Smooth muscle cell (in vitro differentiated cells): Measurements from ENCODE around the gene DACT3. TPM values are rescaled to one million over a fixed set of nuclear protein-coding genes. Genes with fewer than 3 reads are reported as not detected.

Experiments used
- DNase-seq: peaks from one replicate; lab custom pipeline; 2025; ENCODE audit not compliant: unreplicated experiment; lab: John Stamatoyannopoulos, UW
- H2AFZ ChIP-seq: fragments of 200-600 bp; sonication (generic); 2 replicates; pipeline ENCODE4 v1.6.0; 2016; ENCODE audit warnings: antibody characterized with exemption, low read depth, mild to moderate bottlenecking
- H3F3A ChIP-seq: fragments of 200-600 bp; sonication (generic); 2 replicates; pipeline ENCODE4 v1.6.0; 2017; ENCODE audit warnings: antibody characterized with exemption, low read depth
- H3K27ac ChIP-seq: fragments of 200-600 bp; sonication (generic); 2 replicates; pipeline ENCODE4 v1.5.1; 2016; ENCODE audit warnings: low read depth, mild to moderate bottlenecking
- H3K27me3 ChIP-seq: fragments of 200-600 bp; sonication (generic); 2 replicates; pipeline ENCODE4 v1.6.1; 2016; ENCODE audit warnings: low read depth, mild to moderate bottlenecking
- H3K36me3 ChIP-seq: fragments of 200-600 bp; sonication (generic); 2 replicates; pipeline ENCODE4 v1.5.1; 2016; ENCODE audit warnings: low read depth
- H3K4me1 ChIP-seq: fragments of 200-600 bp; sonication (generic); 2 replicates; pipeline ENCODE4 v1.5.1; 2016; ENCODE audit warnings: low read depth
- H3K4me2 ChIP-seq: fragments of 200-600 bp; sonication (generic); 2 replicates; pipeline ENCODE4 v1.6.0; 2016; ENCODE audit warnings: mild to moderate bottlenecking
- H3K4me3 ChIP-seq: fragments of 200-600 bp; sonication (generic); 2 replicates; pipeline ENCODE4 v1.5.1; 2016; ENCODE audit warnings: mild to moderate bottlenecking
- H3K79me2 ChIP-seq: fragments of 200-600 bp; sonication (generic); 2 replicates; pipeline ENCODE4 v1.6.0; 2016; ENCODE audit warnings: low read depth, mild to moderate bottlenecking
- H3K9ac ChIP-seq: fragments of 200-600 bp; sonication (generic); 2 replicates; pipeline ENCODE4 v1.6.0; 2016; ENCODE audit warnings: low read depth
- H3K9me3 ChIP-seq: fragments of 200-600 bp; sonication (generic); replicated peaks from 2 replicates; pipeline ENCODE4 v1.5.1; 2016; ENCODE audit warnings: low read depth
- H4K20me1 ChIP-seq: fragments of 200-600 bp; sonication (generic); 2 replicates; pipeline ENCODE4 v1.6.0; 2016; ENCODE audit warnings: low read depth
- CTCF ChIP-seq: fragments of 200-600 bp; sonication (generic); IDR thresholded peaks from 2 replicates; pipeline ENCODE4 v1.5.1; 2017; ENCODE audit warnings: borderline replicate concordance, mild to moderate bottlenecking, antibody characterized with exemption; ENCODE audit not compliant: insufficient read depth, poor library complexity, severe bottlenecking
- WGBS: methylation state at CpG from one replicate; pipeline ENCODE4 v1.1.7; 2016; ENCODE audit warnings: low lambda C conversion rate; 5-methylcytosine and 5-hydroxymethylcytosine counted together
- polyA plus RNA-seq: library from polyadenylated mRNA; unstranded; fragments of >200 nt; fragmentation: Nextera tagmentation; extraction: Ambion mirVana; gene quantifications from 2 replicates; pipeline ENCODE4 v1.2.1, GENCODE V29; 2016
- total RNA-seq: library from RNA; depleted of rRNA; stranded (reverse); fragments of >200 nt; gene quantifications from 2 replicates; pipeline ENCODE4 v1.2.3, GENCODE V29; 2014

DACT3 gene
- total and polyA plus RNA-seq, 2 experiments from 2014 or later: 6.2 to 22.7 TPM

- 36% methylated on average over 23 of the region's 23 CpGs for WGBS
Measured at GRCh38 chr19:46602392-46603194, 58.4 kb downstream of the DACT3 start.

GRCh38 chr19:46601318-46602224 lies 59.4 kb downstream of the DACT3 start, which contains the start of gene CALM3:
Gene CALM3, plus strand, starts transcription at chr19:46601330. Its CDS starts 105 bp downstream, at chr19:46601435.
- Histone ChIP-seq H3K9me3 (no peaks in the 10 kb centered on the region), H3K4me3 (peak within 1 kb of the TSS; percentile 99), H3K9ac (peak within 1 kb of the TSS; percentile 100), H3K4me1 (peaks cover 16% of the 10 kb centered on the region), H3K4me2 (peak within 1 kb of the TSS; percentile 99), H3F3A (no peaks in the 10 kb centered on the region), H3K36me3 (no peaks in the 10 kb centered on the region), H3K79me2 (peaks cover 51% of the 10 kb centered on the region), H4K20me1 (peaks cover 46% of the 10 kb centered on the region), H3K27ac (peak within 1 kb of the TSS; percentile 98), H2AFZ (peak within 1 kb of the TSS; percentile 96), H3K27me3 (no peaks in the 10 kb centered on the region)
- 2% methylated on average over 32 of the region's 51 CpGs for WGBS
- TF ChIP-seq CTCF: no peak
- DNase-seq: no peak

More at GRCh38 chr19:46602392-46603194, 58.4 kb downstream of the DACT3 start:
- Histone ChIP-seq H3K27ac (peak overlapping the region; percentile 60), H3K79me2 (peaks cover 51% of the 10 kb centered on the region), H3K4me3 (peak overlapping the region; percentile 99), H3K36me3 (no peaks in the 10 kb centered on the region), H3K4me2 (peak overlapping the region; percentile 99), H3K4me1 (peaks cover 16% of the 10 kb centered on the region), H3K27me3 (no peaks in the 10 kb centered on the region), H3K9me3 (no peaks in the 10 kb centered on the region), H3K9ac (peak overlapping the region; percentile 35), H2AFZ (no peak overlapping the region), H4K20me1 (peaks cover 56% of the 10 kb centered on the region), H3F3A (no peaks in the 10 kb centered on the region)
- no peak for TF ChIP-seq CTCF
- no peak for DNase-seq

GRCh38 chr19:46600384-46601317 lies 60.3 kb downstream of the DACT3 start:
- H3K4me1 ChIP-seq: peaks cover 16% of the 10 kb centered on the region
- peak overlapping the region; percentile 96 for H2AFZ ChIP-seq
- DNase-seq: peak; percentile 92
- no peaks in the 10 kb centered on the region for H3K27me3 ChIP-seq
- H3K9me3 ChIP-seq: no peaks in the 10 kb centered on the region
- peak overlapping the region; percentile 81 for H3K4me2 ChIP-seq
- peaks cover 37% of the 10 kb centered on the region for H4K20me1 ChIP-seq
- H3F3A ChIP-seq: no peaks in the 10 kb centered on the region
- peak overlapping the region; percentile 99 for H3K4me3 ChIP-seq
- peak overlapping the region; percentile 98 for H3K27ac ChIP-seq
- H3K79me2 ChIP-seq: peaks cover 45% of the 10 kb centered on the region
- WGBS: 3% methylated on average over 63 of the region's 93 CpGs
- H3K9ac ChIP-seq: peak overlapping the region; percentile 100
- no peaks in the 10 kb centered on the region for H3K36me3 ChIP-seq
- no peak for TF ChIP-seq CTCF
